Right hindlimb (tissue), 1 donor: ENCODE measurements around the gene FLNC.

Experiments used
- DNase-seq: peaks from one replicate; pipeline ENCODE4 v3.0.0-alpha.2; 2018

FLNC gene

DNA sequence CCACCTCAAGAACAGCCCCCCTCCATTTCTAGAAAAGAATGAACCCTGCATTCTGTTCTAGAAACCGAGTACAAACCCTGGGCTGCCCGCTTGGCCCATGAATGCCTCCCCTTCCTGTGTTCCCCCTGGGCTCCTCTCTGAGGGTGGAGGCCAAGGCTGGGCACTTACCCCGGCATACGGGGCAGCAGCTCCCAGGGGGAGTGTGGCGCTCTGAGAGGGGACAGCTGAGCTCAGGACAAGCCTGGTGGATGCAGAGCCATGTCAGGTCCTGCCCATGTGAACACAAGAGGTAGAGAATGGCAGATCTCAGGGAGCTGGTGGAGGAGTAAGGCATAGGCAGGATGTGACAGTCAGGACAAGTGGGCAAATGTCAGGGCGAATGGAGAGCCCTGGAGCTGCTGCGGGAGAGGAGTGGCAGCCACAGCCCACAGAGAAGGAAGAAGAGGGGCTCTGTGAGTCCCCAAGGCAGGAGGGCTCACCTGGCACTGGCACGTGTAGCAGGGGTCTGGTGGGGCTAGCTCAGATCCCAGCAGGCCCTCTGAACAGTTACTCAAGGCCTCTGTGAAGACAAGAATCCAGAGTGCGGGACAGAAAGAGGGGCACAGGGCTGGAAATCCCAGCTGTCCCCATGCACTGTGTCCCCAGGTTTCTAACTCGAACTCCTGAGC is 51.4 kb downstream of the FLNC start:
- peak; percentile 11 for DNase-seq

DNA sequence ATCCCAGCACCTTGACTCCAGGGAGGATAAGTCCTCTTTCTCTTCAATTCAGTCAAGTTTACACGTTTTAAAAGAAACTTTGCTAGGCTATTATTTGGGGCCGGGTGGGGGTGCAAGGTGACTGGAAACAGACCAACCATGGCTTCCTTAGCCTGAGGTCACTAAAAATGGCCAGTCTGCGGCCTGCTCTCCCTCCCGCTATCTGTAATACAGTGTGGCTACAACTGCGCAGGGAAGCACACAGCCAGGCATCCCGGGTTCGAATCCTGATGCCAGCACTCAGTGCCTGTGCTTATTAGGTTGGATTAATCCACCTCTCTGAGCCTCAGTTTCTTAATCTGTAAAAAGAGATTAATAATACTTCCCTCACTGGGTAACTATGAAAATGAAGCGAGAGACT is 51.9 kb downstream of the FLNC start:
- DNase-seq: no peak

DNA sequence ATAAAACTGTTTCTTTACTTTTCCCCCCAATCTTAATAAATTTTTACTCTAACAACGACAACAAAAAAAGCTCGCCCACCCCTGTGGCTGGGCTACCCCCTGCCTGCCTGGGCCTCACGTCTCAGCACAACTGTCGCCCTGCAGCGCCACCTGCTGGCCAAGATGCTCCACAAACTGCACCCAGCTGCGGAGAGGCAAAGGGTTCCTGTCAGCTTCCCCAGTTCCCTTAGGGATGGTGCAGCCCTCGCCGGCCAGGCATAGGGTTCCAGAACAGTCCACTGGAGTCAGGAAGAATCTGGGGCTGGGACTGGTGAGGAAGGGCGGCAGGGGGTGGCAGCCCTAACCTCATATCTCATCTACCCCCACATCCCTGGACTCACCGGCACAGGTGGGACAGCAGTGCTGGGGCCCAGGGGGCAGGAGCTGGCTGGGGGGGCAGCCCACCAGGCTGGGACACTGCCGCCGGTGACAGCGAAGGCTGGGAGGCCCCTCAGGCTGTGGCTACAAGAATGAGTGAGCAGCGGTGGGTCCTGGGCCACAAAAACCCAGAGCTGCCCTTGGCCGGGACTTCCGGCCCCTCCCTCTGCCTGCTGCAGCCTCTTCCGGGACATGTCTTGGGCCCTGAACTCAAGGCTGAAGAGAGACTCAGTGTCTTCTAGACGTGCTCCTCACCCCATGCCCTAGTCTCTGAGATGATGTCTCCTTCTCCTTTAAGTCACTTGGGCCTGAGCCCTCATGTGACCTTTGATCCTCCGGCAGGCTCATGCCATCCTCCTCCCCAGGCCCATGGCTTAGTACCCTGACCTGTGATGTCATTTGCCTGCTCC is 53.6 kb downstream of the FLNC start:
- DNase-seq: peak; percentile 78

DNA sequence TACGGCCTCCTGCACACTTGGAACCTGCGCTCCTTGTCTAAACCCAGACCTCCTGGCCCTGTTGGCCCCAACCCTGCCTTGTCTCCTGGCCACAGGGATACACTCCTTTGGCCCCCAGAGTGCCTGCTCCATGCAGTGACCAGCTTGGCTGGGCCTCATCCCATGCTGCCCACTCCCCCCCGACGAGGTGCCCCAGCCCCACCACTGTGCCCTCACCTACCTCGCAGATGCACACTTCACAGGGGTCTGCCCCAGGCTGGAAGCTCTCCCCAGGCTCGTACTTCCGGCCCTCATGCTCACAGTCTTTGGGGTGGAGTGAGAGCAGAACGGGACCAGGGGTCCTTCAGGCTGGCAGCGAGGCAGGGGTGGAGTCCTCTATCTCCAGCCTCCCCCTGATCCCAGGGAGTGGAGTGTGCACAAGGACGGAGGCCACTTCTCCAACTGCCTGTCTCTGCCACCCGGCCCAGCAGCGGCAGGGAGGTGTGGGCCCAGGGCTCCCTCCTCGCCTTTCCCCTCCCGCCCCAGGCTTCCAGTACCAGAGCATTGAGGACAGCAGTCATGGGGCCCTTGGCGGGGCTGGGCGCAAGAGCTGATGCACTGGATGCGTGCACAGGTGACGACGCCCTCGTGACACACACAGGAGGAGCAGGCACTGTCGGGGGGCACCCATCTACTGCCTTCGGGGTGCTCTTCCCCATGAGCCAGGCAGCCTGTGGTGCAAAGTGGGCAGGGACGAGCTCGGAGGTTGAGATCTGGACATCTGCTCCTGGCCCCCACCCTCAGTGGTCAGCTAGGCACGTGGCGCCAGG is 54.6 kb downstream of the FLNC start:
- DNase-seq: peak; percentile 19

DNA sequence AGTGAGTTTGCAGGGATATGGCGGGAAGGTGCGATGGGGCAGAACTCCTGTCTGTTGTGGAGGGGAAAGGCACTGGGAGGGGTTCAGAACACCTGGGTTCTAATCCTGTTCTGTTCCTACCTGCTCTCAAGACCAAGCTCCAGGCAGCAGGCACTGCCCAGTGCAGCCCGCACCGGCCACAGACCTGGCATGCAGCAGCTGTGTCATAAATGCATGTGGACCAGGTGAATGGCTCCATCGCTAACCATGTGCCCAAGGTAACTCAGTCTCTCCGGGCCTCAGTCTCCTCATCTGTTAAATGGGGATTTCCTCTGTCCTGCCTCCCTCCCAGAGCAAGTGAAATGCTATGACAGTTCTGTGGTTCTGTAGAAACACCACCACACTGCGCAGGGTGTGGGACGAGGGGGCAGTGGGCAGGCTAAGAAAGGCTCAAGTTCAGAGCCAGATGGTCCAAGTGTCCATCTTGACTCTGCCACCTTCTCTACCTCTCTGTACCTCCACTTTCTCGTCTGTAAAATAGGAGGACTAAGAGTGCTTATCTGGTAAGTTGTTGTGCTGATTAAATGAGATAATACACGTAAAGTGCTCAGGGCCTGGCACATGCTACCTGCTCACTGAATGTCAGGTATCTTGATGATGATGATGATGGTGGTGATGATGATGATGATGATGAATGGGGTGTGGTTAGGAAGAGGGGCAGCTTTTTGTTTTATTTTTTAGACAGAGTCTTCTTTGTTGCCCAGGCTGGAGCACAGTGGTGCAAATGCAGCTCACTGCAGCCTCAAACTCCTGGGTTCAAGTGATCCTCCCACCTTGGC is 55.4 kb downstream of the FLNC start:
- DNase-seq: no peak

DNA sequence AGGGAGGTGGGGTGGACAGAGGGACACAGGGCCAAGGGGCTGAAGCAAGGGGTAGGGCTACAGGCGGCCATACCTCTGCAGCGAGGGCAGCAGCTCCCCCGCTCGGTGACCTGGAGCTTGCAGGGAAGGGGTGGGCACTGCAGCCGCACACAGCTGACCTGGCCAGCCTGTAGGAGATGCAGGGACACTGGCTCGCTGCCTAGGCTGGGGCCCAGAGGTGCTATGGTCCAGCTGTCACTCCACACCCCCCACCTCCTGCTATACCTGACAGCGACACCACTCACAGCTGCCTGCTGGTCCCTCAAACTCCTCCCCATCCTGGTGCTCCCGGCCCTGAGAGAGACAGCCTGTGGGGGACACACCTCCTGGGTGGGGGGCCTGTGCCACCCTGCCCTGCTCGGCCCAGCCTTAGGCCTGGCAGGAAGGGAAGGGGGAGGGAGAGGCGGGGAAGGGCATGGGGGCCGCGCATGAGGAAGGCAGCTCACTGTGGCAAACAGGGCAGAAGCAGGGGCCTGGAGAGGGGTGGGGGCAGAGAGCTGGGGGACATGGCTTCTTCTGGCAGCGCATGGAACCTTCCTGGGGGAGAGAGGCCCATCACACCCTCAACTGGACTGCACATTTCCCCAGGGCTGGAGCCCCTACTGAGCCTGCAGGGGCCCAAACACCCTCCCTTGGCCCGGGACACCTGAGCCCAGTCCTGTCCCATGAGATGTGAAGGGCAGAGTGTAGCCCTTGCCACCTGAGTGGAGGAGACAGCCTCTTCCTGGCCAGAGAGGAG is 56.4 kb downstream of the FLNC start:
- peak; percentile 15 for DNase-seq

DNA sequence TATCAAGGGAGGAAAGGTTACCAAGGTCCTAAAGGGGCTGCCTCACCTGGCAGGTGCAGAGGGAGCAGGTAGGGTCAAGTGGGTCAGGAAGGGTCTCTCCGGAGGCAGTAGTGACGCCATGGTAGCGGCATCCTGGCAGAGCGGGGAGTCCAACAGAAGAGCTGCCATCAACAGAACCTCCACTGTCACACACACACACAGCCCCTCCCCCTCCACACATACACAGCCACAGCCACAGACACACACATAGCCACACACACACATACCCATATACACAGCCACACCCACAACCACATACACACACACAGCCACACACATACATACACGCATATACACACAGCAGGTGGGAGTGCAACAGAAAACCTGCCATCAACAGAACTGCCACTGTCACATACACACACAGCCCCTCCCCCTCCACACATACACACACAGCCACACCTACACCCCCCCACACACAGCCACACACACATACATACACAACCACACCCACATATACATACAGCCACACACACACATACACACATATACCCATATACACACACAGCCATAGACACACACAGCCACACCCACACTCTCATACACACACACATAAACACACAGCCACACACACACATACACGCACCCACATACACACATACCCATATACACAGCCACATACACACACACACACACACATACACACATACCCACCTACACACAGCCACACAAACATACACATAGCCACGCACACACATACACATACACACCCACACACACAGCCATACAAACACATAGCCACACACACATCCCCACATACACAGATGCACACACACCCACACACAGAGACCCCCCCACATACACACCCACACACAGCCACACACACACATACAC is 57.2 kb downstream of the FLNC start:
- DNase-seq: peak; percentile 16

DNA sequence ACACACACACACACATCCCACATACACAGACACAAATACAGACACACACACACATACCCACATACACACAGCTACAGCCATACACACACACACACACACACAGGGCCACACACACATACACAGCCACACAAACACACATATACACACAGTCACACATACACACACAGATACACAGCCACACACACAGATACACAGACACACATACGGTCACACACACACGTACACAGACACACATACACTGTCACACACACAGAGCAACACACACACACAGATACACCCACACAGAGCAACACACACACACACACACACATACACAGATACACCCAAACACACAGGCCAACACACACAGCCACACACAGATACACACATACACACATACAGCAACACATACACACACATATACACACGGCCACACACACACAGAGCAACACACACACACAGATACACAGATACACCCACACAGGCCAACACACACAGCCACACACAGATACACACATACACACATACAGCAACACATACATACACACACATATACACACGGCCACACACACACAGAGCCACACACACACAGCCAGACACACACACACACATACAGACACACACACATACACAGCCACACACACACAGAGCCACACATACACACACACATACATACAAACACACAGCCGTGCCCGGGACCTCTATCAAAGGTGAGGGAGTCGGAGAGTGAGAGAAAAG is 58.0 kb downstream of the FLNC start:
- no peak for DNase-seq

DNA sequence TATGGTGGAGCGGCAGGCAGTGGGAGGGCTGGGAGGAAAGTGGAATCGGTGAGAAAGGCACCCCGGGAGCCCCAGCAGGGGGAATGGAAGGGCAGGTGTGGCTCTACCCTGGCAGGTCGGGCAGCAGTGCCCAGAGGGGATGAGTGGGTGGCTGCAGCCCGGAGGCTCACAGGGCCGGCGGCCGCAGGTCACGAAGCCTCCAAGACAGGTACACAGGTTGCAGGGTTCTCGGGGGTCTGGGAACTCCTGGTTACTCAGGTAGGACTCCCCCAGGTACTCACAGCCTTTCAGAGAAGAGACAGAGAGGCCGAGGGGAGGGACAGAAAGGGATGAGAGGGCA is 58.5 kb downstream of the FLNC start:
- no peak for DNase-seq

DNA sequence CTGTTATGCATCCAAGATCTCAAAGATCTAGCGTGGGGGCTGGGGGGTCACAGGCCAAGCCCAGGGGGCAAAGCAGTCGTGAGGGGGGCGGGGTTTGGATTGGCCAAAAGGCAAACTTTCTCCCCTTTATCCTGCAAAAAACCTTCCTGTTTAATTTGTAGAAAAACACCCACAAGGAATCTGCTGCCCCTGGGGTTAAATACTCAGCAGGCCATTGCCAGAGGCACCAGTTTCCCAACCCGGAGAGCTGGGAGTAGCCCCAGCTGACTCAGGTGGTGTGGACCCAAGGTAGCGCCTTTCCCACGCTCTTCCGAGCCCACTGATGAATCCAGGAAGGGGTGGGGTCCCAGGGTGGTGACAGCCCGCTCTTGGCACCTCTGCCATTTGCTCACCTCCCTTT is 58.9 kb downstream of the FLNC start:
- DNase-seq: peak; percentile 9

DNA sequence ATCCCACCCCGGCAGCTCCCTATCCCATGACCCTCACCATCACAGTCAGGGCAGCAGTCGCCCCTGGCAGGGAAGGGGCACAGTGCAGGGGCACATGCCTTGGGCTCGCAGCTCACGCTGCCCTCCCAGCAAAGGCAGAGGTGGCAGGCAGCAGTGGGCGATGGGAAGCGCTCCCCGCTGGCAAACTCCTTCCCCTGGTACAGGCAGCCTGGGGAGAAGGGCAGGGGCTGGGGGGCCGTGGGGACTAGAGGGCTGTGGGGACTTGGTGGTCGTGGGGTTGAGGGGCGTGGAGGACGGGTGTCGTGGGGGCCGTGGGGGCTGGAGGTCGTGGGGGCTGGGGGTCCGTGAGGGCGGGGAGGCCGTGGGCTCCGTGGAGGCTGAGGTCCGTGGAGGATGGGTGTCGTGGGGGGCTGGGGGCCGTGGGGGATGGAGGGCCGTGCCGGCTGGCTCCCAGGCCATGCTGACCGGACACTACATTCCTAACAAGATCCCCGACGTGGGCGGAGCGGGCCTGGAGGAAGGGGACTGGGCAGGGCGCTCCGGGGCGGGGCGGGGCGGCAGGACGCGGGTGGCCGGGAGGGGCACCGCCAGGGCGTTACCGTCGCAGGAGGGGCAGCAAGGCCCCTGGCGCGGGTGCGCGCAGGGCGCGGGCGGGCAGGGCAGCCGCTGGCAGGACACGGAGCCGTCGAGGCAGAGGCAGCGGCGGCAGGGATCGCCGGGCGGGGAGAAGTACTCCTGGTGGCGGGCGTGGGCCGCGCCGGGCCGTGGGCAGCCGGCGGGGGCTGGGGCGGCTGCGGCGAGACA is 60.3 kb downstream of the FLNC start:
- DNase-seq: peak; percentile 19

DNA sequence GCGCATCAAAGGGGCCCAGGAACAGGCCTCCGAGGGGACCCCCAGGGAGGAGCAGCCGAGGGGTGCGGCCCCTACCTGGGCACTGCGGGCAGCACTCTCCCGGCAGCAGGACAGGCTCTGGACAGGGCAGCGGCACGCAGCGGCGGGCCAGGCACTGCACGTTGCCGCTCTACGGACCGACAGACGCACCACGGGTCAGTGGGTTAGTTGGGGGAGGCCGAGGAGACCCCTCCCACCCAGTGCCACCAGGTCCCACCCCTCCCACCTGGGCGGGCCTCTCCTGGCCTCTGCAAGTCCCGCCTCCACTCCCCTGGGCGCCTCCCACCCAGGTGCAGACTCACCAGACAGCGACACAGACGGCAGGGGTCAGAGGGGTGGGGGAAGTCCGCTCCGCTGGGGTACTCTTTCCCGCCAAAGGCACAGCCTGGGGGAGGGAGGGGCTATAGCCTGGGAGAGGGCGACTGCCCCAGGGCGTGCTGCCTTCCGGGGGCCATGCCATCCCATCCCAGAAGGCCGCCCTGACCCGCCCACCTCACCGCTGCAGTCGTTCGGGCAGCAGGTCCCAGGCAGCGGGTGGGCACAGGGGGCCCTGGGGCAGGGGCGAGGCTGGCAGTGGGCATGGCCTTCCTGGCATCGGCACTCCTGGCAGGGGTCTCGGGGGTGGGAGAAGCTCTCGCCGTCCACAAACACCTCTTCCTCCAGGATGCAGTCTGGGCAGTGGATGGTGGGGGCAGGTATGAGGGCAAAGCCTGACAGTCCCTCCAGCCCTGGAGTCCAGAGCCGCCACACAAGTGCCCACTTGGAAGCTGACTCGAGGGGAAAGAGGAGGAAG is 61.1 kb downstream of the FLNC start:
- DNase-seq: peak; percentile 22

DNA sequence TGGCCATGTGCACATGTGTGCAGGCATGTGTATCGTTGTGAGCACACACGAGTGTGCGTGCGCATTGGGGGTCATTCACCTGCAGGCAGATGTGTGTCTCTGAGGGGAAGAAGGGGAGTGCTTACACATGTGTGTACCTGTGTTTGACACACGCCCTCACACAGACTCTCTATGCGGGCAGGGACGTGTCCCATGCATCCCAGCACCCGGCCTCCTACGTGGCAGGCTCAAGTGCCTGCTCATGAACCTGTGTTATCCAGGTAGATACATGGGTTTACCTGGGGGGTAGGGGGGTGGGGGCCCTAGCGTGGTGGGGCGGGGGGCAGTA is 61.7 kb downstream of the FLNC start:
- no peak for DNase-seq

DNA sequence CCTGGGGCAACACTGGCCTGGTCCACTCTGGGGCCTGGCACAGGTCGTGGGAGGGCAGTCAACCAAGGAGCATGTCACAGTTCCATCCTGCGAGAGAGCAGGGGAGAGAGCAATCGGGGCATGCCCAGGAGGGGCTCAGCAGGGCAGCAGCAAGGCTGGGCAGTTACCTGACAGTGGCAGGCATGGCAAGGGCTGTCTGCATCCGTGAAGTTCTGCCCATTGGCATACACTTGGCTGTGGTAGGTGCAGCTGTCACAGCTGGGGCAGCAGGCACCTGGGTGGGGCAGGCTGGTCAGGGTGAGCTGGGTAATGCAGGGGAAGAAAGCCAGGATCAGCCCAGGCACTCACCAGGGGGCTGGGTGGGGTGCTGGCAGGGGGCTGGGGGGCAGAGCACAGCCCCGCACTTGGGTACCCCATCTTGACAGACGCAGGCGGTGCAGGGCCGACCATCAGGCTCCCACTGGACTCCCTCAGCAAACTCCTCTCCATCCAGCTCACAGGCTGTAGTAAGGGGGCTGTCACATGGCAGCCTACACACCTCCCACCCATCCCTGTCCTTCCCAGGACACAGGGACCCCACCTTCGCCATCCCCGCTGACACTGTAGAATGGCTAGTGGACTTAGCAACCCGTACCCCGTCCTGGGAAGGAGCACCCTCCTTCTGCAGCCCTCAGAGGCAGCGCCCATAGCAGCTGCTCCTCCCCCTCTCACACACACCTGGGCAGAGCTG is 62.5 kb downstream of the FLNC start:
- no peak for DNase-seq

DNA sequence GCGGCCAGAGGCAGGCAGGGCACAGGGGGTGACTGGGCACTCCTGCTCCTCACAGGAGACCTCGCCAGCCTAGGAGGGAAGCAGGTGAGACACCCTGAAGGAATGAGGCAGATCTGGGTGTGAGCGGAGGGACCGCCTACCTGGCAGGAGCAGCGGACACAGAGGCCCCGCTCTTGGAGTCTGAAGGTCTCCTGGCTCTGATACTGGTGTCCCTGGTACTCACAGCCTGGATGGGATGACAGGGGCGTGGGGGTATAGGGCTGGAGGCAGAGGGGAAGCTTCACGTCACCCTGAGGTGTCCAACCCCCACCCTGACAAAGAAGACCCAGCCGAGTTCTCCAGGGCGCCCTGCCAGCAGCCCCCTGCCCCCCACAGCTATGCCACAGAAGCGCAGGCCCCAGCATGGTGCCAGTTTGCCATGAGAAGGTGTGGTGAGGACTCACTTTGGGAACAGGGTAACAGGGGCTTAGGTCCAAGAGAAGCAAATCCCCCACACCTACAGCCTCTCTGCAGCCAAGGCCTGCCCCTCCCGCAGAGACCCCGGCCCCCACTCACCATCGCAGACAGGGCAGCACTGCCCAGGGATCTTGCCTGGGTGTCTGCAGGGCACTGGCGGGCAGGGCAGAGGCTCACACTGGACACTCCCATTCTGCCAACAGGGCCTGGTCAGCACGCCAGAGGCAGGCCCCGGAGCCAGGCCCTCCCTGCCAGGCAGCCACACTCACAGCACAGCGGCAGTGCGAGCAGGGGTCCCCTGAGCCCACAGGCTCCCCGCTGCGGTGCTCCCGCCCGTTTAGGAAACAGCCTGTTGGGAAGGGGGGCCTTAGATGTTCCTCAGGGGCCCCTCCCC is 63.3 kb downstream of the FLNC start:
- no peak for DNase-seq

DNA sequence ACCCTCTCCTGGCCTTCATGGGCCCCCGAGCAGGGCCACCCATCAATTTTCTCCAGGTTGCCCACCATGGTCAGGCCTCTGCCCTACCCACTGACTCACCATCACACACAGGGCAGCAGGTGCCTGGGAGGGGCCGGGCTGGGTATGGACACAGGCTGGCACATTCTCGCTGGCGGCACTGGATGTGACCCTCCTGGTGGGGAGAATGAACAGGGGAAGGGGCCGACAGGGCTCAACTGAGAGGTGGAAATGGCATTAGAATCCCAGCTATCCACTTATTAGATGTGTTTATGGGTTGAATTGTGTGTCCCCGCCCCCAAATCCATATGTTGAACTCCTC is 63.9 kb downstream of the FLNC start:
- DNase-seq: no peak

DNA sequence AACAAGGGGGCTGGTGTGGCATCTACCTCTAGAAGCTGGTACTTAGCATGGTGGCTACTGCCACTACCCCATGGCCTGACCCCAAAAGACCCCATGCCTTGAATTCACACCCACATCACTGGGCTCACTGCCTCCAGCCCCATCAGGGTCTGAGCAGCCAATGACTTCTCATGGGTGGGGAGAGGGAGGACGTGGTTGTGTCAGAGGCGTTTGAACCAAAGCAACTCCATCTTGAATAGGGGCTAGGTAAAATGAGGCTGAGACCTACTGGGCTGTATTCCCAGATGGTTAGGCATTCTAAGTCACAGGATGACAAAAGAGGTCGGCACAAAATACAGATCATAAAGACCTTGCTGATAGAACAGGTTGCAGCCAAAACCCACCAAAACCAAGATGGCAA is 65.1 kb downstream of the FLNC start:
- no peak for DNase-seq
